Measurements from ENCODE around the gene GPT2.

- TF ChIP-seq POLR2A (IDR thresholded peaks at IDR 0.05), result no peak
- TF ChIP-seq CTCF (IDR thresholded peaks at IDR 0.05), result no peak
- TF ChIP-seq POLR2AphosphoS5 (IDR thresholded peaks at IDR 0.05; ENCODE audit: insufficient read depth in 1 of 2, low read depth in 1 of 2), result no peak
Observed at GRCh38 chr16:46895399-46896313, 11.5 kb downstream of the GPT2 start.

All from vagina (tissue), 2 donors.